K562 (cell line): ENCODE measurements around the gene CHST15. TPM values are rescaled to one million over a fixed set of nuclear protein-coding genes. Genes with fewer than 3 reads are reported as not detected.
A peak's percentile ranks its signal among the peaks of the same experiment; 100 is the strongest.

Experiments
- ATF6 ChIP-seq: sonication (generic); formaldehyde crosslinking; IDR thresholded peaks from 2 replicates; pipeline ENCODE4 v1.4.0; 2020; ENCODE audit warnings: mild to moderate bottlenecking, missing genetic modification reagents
- CBFA2T3 ChIP-seq: fragments of 450-650 bp; IDR thresholded peaks from 2 replicates; pipeline ENCODE4 v1.6.1; 2017
- DDX20 ChIP-seq: fragments of 450-650 bp; IDR thresholded peaks from 2 replicates; pipeline ENCODE4 v1.6.1; 2016; ENCODE audit warnings: missing genetic modification characterization, low read depth, mild to moderate bottlenecking, missing compliant biosample characterization, moderate library complexity
- ELF1 ChIP-seq: fragments of 200-800 bp; sonication (Bioruptor generic); IDR thresholded peaks from 2 replicates; pipeline ENCODE4 v1.6.1; 2016; ENCODE audit warnings: missing genetic modification characterization, missing compliant biosample characterization
- FOXP1 ChIP-seq: sonication (generic); formaldehyde crosslinking; IDR thresholded peaks from 2 replicates; pipeline ENCODE4 v1.8.0; 2022; ENCODE audit warnings: mild to moderate bottlenecking, missing genetic modification reagents
- HDAC1 ChIP-seq, 2 experiments: fragments of 450-650 bp; IDR thresholded peaks; 2 replicates each; pipeline ENCODE4 v1.6.1; 2016 to 2017; ENCODE audit warnings: inconsistent platforms in 1 of 2, mild to moderate bottlenecking in 1 of 2, moderate library complexity in 1 of 2
- HDAC2 ChIP-seq: fragments of 450-650 bp; IDR thresholded peaks from 2 replicates; pipeline ENCODE4 v1.6.1; 2016; ENCODE audit warnings: mild to moderate bottlenecking
- HDAC8 ChIP-seq: fragments of 450-650 bp; IDR thresholded peaks from 2 replicates; pipeline ENCODE4 v1.6.1; 2016; ENCODE audit warnings: mild to moderate bottlenecking, missing genetic modification characterization, moderate library complexity, missing compliant biosample characterization
- MLX ChIP-seq, 2 experiments: fragments of 450-650 bp in 1 of 2; sonication (generic) in 1 of 2; formaldehyde crosslinking; conservative IDR thresholded peaks; 2 replicates each; pipeline versions ENCODE4 v1.4.0 to v1.8.1; 2020 to 2022; ENCODE audit warnings: mild to moderate bottlenecking in 1 of 2, missing genetic modification reagents in 1 of 2
- NCOR1 ChIP-seq: fragments of 450-650 bp; IDR thresholded peaks from 2 replicates; pipeline ENCODE4 v1.6.1; 2016; ENCODE audit warnings: mild to moderate bottlenecking, moderate library complexity
- PML ChIP-seq: IDR thresholded peaks from 2 replicates; pipeline ENCODE4 v1.6.1; 2012; ENCODE audit warnings: low read length, inconsistent platforms
- SRSF7 ChIP-seq: fragments of 200-400 bp; formaldehyde crosslinking; optimal IDR thresholded peaks from 2 replicates; pipeline ENCODE3; 2017; ENCODE audit warnings: mild to moderate bottlenecking, low read depth, low read length
- STAT5A ChIP-seq: IDR thresholded peaks from 2 replicates; pipeline ENCODE4 v1.6.1; 2012; ENCODE audit warnings: low read length, inconsistent platforms, borderline replicate concordance
- U2AF2 ChIP-seq: fragments of 200-400 bp; formaldehyde crosslinking; optimal IDR thresholded peaks from 2 replicates; pipeline ENCODE3; 2017; ENCODE audit warnings: low read depth, mild to moderate bottlenecking, low read length
- XRCC5 ChIP-seq: fragments of 200-400 bp; formaldehyde crosslinking; IDR thresholded peaks from 2 replicates; pipeline ENCODE4 v1.6.1; 2017; ENCODE audit warnings: low read depth, mild to moderate bottlenecking, low read length
- ZBTB12 ChIP-seq: fragments of 250-450 bp; sonication (Bioruptor Pico); IDR thresholded peaks from 2 replicates; pipeline ENCODE4 v1.4.0; 2020
- ZBTB43 ChIP-seq: sonication (generic); formaldehyde crosslinking; IDR thresholded peaks from 2 replicates; pipeline ENCODE4 v1.8.0; 2023; ENCODE audit warnings: mild to moderate bottlenecking, missing genetic modification reagents
- ZNF263 ChIP-seq: sonication (generic); formaldehyde crosslinking; IDR thresholded peaks from 2 replicates; pipeline ENCODE4 v1.8.0; 2022; ENCODE audit warnings: mild to moderate bottlenecking, missing genetic modification reagents, borderline replicate concordance
- ZNF384 ChIP-seq: IDR thresholded peaks from 2 replicates; pipeline ENCODE4 v1.6.1; 2012; ENCODE audit warnings: low read depth, low read length, improper control_type of control experiment
- polyA plus RNA-seq, 8 experiments: library from polyadenylated mRNA; depleted of rRNA in 4 of 8; stranded (reverse) in 5 of 8; unstranded in 3 of 8; fragments of >200 nt; fragmentation: Nextera tagmentation in 2 of 8; fragmentation: Illumina TruSeq in 1 of 8; extraction: Ambion mirVana in 2 of 8; extraction: Trizol in 1 of 8; gene quantifications; 2 replicates each; pipeline versions ENCODE4 v1.2.1 to v1.2.3, GENCODE V29; 2011 to 2014; ENCODE audit warnings: inconsistent platforms in 1 of 8, missing spikeins in 1 of 8
- total RNA-seq, 7 experiments: library from RNA; depleted of rRNA in 6 of 7; stranded (reverse); fragments of >200 nt in 6 of 7; fragmentation: Illumina TruSeq in 2 of 7; extraction: Trizol in 2 of 7; gene quantifications; 2 replicates each; pipeline versions ENCODE4 v1.2.1 to v1.2.3, GENCODE V29; 2011 to 2021; ENCODE audit warnings: low replicate concordance in 1 of 7

The CHST15 gene
- total and polyA plus RNA-seq, 9 of the 15 experiments (the other 6 are each of a cell fraction or from before 2014, with no cell fraction given), result 0.04 to 0.16 (median 0.08) TPM

GRCh38 chr10:124035928-124036558 lies 57.4 kb downstream of the CHST15 start (continued):
- TF ChIP-seq MLX (CRISPR knock-in tag; conservative IDR thresholded peaks at IDR 0.05), result no peak
- TF ChIP-seq U2AF2, result no peak
- TF ChIP-seq SRSF7, result no peak
- peak; percentile 56 for TF ChIP-seq NCOR1
- no peak for TF ChIP-seq XRCC5
- no peak for TF ChIP-seq DDX20
- TF ChIP-seq STAT5A, result no peak
- TF ChIP-seq ZNF263 (CRISPR knock-in tag), result no peak
- no peak for TF ChIP-seq ATF6
- no peak for TF ChIP-seq ZBTB43 (CRISPR knock-in tag)
- no peak for TF ChIP-seq ZBTB12
- TF ChIP-seq ZNF384, result no peak
- TF ChIP-seq HDAC1 (IDR thresholded peaks at IDR 0.05), result no peak
- TF ChIP-seq HDAC2, result no peak
- TF ChIP-seq FOXP1, result no peak
- TF ChIP-seq CBFA2T3, result peak; percentile 64
- TF ChIP-seq PML, result no peak
- no peak for TF ChIP-seq HDAC8
- TF ChIP-seq ELF1 (tag), result no peak
